Central memory CD8-positive, alpha-beta T cell (primary cell): Measurements from ENCODE around the gene BDH1.
"Not testable (repeated sequence)": the region's sequence is repeated elsewhere in the genome, so short reads cannot be mapped to it uniquely, and the experiment has no call there.

Experiments used
- ATAC-seq: fragments of 150-1000 bp; cut with Tn5 transposase; replicated peaks from 2 replicates; pipeline ENCODE4 v1.10.0; 2022; ENCODE audit warnings: mild to moderate bottlenecking, moderate FRiP score, moderate number of reproducible peaks; ENCODE audit not compliant: poor library complexity, severe bottlenecking; ENCODE audit errors: extremely low read depth
- DNase-seq, 2 donors: peaks; one replicate each; pipeline ENCODE4 v3.0.0; 2021; ENCODE audit warnings: low spot score in 2 of 2
- H3K27ac Mint-ChIP-seq: one replicate; pipeline ENCODE4 v1.8.0; 2022; ENCODE audit warnings: low read depth, mild to moderate bottlenecking, moderate library complexity, mixed read lengths
- H3K27me3 Mint-ChIP-seq: one replicate; pipeline ENCODE4 v1.8.0; 2022; ENCODE audit warnings: mixed read lengths
- H3K36me3 Mint-ChIP-seq: one replicate; pipeline ENCODE4 v1.8.0; 2022; ENCODE audit warnings: mild to moderate bottlenecking, moderate library complexity, mixed read lengths; ENCODE audit not compliant: insufficient read depth
- H3K4me1 Mint-ChIP-seq: one replicate; pipeline ENCODE4 v1.8.0; 2022; ENCODE audit warnings: mixed read lengths
- H3K4me3 Mint-ChIP-seq: one replicate; pipeline ENCODE4 v1.8.0; 2022; ENCODE audit warnings: mild to moderate bottlenecking, moderate library complexity, mixed read lengths
- H3K9me3 Mint-ChIP-seq: one replicate; pipeline ENCODE4 v1.8.0; 2022; ENCODE audit warnings: mixed read lengths

The BDH1 gene

GRCh38 chr3:197490098-197491058 lies 65.4 kb downstream of the BDH1 start:
- no peaks in the 10 kb centered on the region for H3K9me3 Mint-ChIP-seq
- peaks cover 33% of the 10 kb centered on the region for H3K27me3 Mint-ChIP-seq
- ATAC-seq (no peak), DNase-seq (no peak)
- H3K4me1 Mint-ChIP-seq = no peaks in the 10 kb centered on the region
- H3K27ac Mint-ChIP-seq = no peak overlapping the region
- H3K4me3 Mint-ChIP-seq = no peak overlapping the region
- no peaks in the 10 kb centered on the region for H3K36me3 Mint-ChIP-seq

- DNase-seq = no peak
- H3K9me3 Mint-ChIP-seq = no peaks in the 10 kb centered on the region
These were observed 67.8 kb downstream of the BDH1 start for GRCh38 chr3:197487911-197488391.

GRCh38 chr3:197486861-197487260 lies 68.9 kb downstream of the BDH1 start:
- H3K36me3 Mint-ChIP-seq = no peaks in the 10 kb centered on the region
- ATAC-seq (no peak), DNase-seq (no peak)
- no peaks in the 10 kb centered on the region for H3K4me1 Mint-ChIP-seq
- H3K4me3 Mint-ChIP-seq = no peak overlapping the region
- H3K27me3 Mint-ChIP-seq = peaks cover 19% of the 10 kb centered on the region
- no peaks in the 10 kb centered on the region for H3K9me3 Mint-ChIP-seq
- no peak overlapping the region for H3K27ac Mint-ChIP-seq

More at GRCh38 chr3:197487911-197488391, 67.8 kb downstream of the BDH1 start:
- no peak for ATAC-seq
- Mint-ChIP-seq H3K27me3 (peaks cover 19% of the 10 kb centered on the region), H3K4me1 (no peaks in the 10 kb centered on the region), H3K36me3 (no peaks in the 10 kb centered on the region), H3K4me3 (no peak overlapping the region), H3K27ac (no peak overlapping the region)

- no peak for ATAC-seq
- DNase-seq = no peak
- H3K27me3 Mint-ChIP-seq = peaks cover 28% of the 10 kb centered on the region
- no peaks in the 10 kb centered on the region for H3K9me3 Mint-ChIP-seq
- H3K4me1 Mint-ChIP-seq = no peaks in the 10 kb centered on the region
- H3K36me3 Mint-ChIP-seq = no peaks in the 10 kb centered on the region
- H3K27ac Mint-ChIP-seq = no peak overlapping the region
- no peak overlapping the region for H3K4me3 Mint-ChIP-seq
These were observed 70.6 kb downstream of the BDH1 start for GRCh38 chr3:197485143-197485542.

GRCh38 chr3:197484204-197484901 lies 71.4 kb downstream of the BDH1 start:
- H3K4me1 Mint-ChIP-seq = no peaks in the 10 kb centered on the region
- ATAC-seq (no peak), DNase-seq (no peak)
- no peaks in the 10 kb centered on the region for H3K9me3 Mint-ChIP-seq
- no peak overlapping the region for H3K4me3 Mint-ChIP-seq
- H3K27ac Mint-ChIP-seq = no peak overlapping the region
- peaks cover 32% of the 10 kb centered on the region for H3K27me3 Mint-ChIP-seq
- no peaks in the 10 kb centered on the region for H3K36me3 Mint-ChIP-seq

GRCh38 chr3:197482001-197482400 lies 73.8 kb downstream of the BDH1 start:
- H3K27ac Mint-ChIP-seq = no peak overlapping the region
- peaks cover 34% of the 10 kb centered on the region for H3K27me3 Mint-ChIP-seq
- no peaks in the 10 kb centered on the region for H3K36me3 Mint-ChIP-seq
- DNase-seq = no peak
- H3K9me3 Mint-ChIP-seq = no peaks in the 10 kb centered on the region
- no peaks in the 10 kb centered on the region for H3K4me1 Mint-ChIP-seq
- no peak for ATAC-seq
- no peak overlapping the region for H3K4me3 Mint-ChIP-seq

GRCh38 chr3:197480320-197480719 lies 75.4 kb downstream of the BDH1 start:
- Mint-ChIP-seq H3K4me3 (no peak overlapping the region), H3K27me3 (peaks cover 46% of the 10 kb centered on the region), H3K36me3 (no peaks in the 10 kb centered on the region), H3K9me3 (no peaks in the 10 kb centered on the region), H3K4me1 (no peaks in the 10 kb centered on the region), H3K27ac (no peak overlapping the region)
- no peak for DNase-seq
- no peak for ATAC-seq

- H3K27ac Mint-ChIP-seq = no peak overlapping the region
- no peaks in the 10 kb centered on the region for H3K4me1 Mint-ChIP-seq
- H3K4me3 Mint-ChIP-seq = no peak overlapping the region
- no peaks in the 10 kb centered on the region for H3K36me3 Mint-ChIP-seq
- DNase-seq (no peak), ATAC-seq (no peak)
- no peaks in the 10 kb centered on the region for H3K9me3 Mint-ChIP-seq
- H3K27me3 Mint-ChIP-seq = peaks cover 59% of the 10 kb centered on the region
These were observed 76.8 kb downstream of the BDH1 start for GRCh38 chr3:197478746-197479668.

- not testable (repeated sequence) for ATAC-seq, H3K27ac Mint-ChIP-seq
- H3K27me3 Mint-ChIP-seq = peaks cover 66% of the 10 kb centered on the region
These were observed 78.0 kb downstream of the BDH1 start for GRCh38 chr3:197477816-197478215.

GRCh38 chr3:197475997-197476525 lies 79.7 kb downstream of the BDH1 start:
- no peak for DNase-seq
- no peak overlapping the region for H3K4me3 Mint-ChIP-seq
- no peaks in the 10 kb centered on the region for H3K36me3 Mint-ChIP-seq
- H3K4me1 Mint-ChIP-seq = no peaks in the 10 kb centered on the region
- H3K27ac Mint-ChIP-seq = no peak overlapping the region
- H3K27me3 Mint-ChIP-seq = peaks cover 71% of the 10 kb centered on the region
- ATAC-seq = no peak
- no peaks in the 10 kb centered on the region for H3K9me3 Mint-ChIP-seq

More at GRCh38 chr3:197477816-197478215, 78.0 kb downstream of the BDH1 start:
- not testable (repeated sequence) for DNase-seq, H3K36me3 Mint-ChIP-seq, H3K4me3 Mint-ChIP-seq, H3K9me3 Mint-ChIP-seq, H3K4me1 Mint-ChIP-seq

- DNase-seq (no peak), ATAC-seq (no peak)
- peaks cover 66% of the 10 kb centered on the region for H3K27me3 Mint-ChIP-seq
- H3K27ac Mint-ChIP-seq = no peak overlapping the region
- H3K9me3 Mint-ChIP-seq = no peaks in the 10 kb centered on the region
- no peaks in the 10 kb centered on the region for H3K36me3 Mint-ChIP-seq
- no peaks in the 10 kb centered on the region for H3K4me1 Mint-ChIP-seq
- H3K4me3 Mint-ChIP-seq = no peak overlapping the region
These were observed 80.3 kb downstream of the BDH1 start for GRCh38 chr3:197475514-197475913.

- peaks cover 78% of the 10 kb centered on the region for H3K27me3 Mint-ChIP-seq
- no peaks in the 10 kb centered on the region for H3K9me3 Mint-ChIP-seq
- ATAC-seq (no peak), DNase-seq (no peak)
- H3K27ac Mint-ChIP-seq = no peak overlapping the region
- no peaks in the 10 kb centered on the region for H3K36me3 Mint-ChIP-seq
- no peaks in the 10 kb centered on the region for H3K4me1 Mint-ChIP-seq
- H3K4me3 Mint-ChIP-seq = no peak overlapping the region
These were observed 83.6 kb downstream of the BDH1 start for GRCh38 chr3:197472151-197472550.
